ENCODE data around the gene USP50. TPM values are rescaled to one million over a fixed set of nuclear protein-coding genes. Genes with fewer than 3 reads are reported as not detected.

USP50 gene
- polyA plus RNA-seq, 2 of the 4 experiments (the other 2 are of a cell fraction) = 0.14 TPM; not detected in 1

- TF ChIP-seq ZSCAN20 (CRISPR knock-in tag; IDR thresholded peaks at IDR 0.05) (no peak), MAZ (IDR thresholded peaks at IDR 0.05; ENCODE audit: borderline replicate concordance, low read depth, low read length) (no peak), ZNF302 (CRISPR knock-in tag; IDR thresholded peaks at IDR 0.05) (no peak), JUN (IDR thresholded peaks at IDR 0.05) (no peak), POLR2AphosphoS2 (conservative IDR thresholded peaks at IDR 0.05; ENCODE audit: low read length) (no peak)
Observed at GRCh38 chr15:50471072-50471471, 75.4 kb downstream of the USP50 start (continued).

- no peak for DNase-seq (ENCODE audit: low read depth in 1 of 2, low spot score in 1 of 2)
- Histone ChIP-seq H3K9me3 (no peaks in the 10 kb centered on the region), H3K27ac (no peak overlapping the region), H3K4me2 (no peak overlapping the region), H3K4me3 (no peak overlapping the region), H3K4me1 (peaks cover 10% of the 10 kb centered on the region)
- no peak for FAIRE-seq
- TF ChIP-seq NR3C1 (IDR thresholded peaks at IDR 0.05) (no peak), TFCP2L1 (CRISPR knock-in tag; IDR thresholded peaks at IDR 0.05) (no peak), CBX2 (IDR thresholded peaks at IDR 0.05; ENCODE audit: borderline replicate concordance, low read depth) (no peak), CBX8 (IDR thresholded peaks at IDR 0.05) (no peak), CTCF (IDR thresholded peaks at IDR 0.05) (no peak), RFX5 (IDR thresholded peaks at IDR 0.05) (no peak), CHD4 (IDR thresholded peaks at IDR 0.05; ENCODE audit: borderline replicate concordance) (no peak), HDAC2 (IDR thresholded peaks at IDR 0.05) (no peak), JUN (IDR thresholded peaks at IDR 0.05) (no peak), PHF8 (IDR thresholded peaks at IDR 0.05; ENCODE audit: borderline replicate concordance, low read depth) (no peak), KDM5A (IDR thresholded peaks at IDR 0.05) (no peak), RNF2 (IDR thresholded peaks at IDR 0.05; ENCODE audit: borderline replicate concordance, low read depth) (no peak), FOSB (CRISPR knock-in tag; IDR thresholded peaks at IDR 0.05) (no peak), CHD2 (IDR thresholded peaks at IDR 0.05; ENCODE audit: low read length, partially characterized antibody) (no peak), HOXB13 (CRISPR knock-in tag; IDR thresholded peaks at IDR 0.05; ENCODE audit: low read depth) (no peak), ZNF302 (CRISPR knock-in tag; IDR thresholded peaks at IDR 0.05) (no peak)
- TF ChIP-seq, protein P1, sequence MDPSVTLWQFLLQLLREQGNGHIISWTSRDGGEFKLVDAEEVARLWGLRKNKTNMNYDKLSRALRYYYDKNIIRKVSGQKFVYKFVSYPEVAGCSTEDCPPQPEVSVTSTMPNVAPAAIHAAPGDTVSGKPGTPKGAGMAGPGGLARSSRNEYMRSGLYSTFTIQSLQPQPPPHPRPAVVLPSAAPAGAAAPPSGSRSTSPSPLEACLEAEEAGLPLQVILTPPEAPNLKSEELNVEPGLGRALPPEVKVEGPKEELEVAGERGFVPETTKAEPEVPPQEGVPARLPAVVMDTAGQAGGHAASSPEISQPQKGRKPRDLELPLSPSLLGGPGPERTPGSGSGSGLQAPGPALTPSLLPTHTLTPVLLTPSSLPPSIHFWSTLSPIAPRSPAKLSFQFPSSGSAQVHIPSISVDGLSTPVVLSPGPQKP (IDR thresholded peaks at IDR 0.05; ENCODE audit: low read depth, low read length) = no peak
- TF ChIP-seq, protein P2, sequence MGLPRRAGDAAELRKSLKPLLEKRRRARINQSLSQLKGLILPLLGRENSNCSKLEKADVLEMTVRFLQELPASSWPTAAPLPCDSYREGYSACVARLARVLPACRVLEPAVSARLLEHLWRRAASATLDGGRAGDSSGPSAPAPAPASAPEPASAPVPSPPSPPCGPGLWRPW (IDR thresholded peaks at IDR 0.05) = no peak
- TF ChIP-seq, protein P3, sequence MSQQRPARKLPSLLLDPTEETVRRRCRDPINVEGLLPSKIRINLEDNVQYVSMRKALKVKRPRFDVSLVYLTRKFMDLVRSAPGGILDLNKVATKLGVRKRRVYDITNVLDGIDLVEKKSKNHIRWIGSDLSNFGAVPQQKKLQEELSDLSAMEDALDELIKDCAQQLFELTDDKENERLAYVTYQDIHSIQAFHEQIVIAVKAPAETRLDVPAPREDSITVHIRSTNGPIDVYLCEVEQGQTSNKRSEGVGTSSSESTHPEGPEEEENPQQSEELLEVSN (IDR thresholded peaks at IDR 0.05; ENCODE audit: borderline replicate concordance, low read depth) = no peak
- ChIA-PET POLR2A (no interaction called here), CTCF (interaction anchor here (1.1 to 1.4 kb wide), 4 partner anchors 10 to 66 kb away, joined by 3 to 5 read pairs (median 4); no protein-coding TSS in a partner anchor)
- ATAC-seq = no peak; a peak in 1 of 6 replicates
- WGBS (ENCODE audit: missing lambda C conversion rate) = 59% methylated on average over 2 of the region's 2 CpGs
Observed at GRCh38 chr15:50463423-50464358, 82.8 kb downstream of the USP50 start.
